Small intestine (tissue), 7 donors: ENCODE results near the gene SUFU. TPM values are rescaled to one million over a fixed set of nuclear protein-coding genes. Genes with fewer than 3 reads are reported as not detected.
A peak's percentile ranks its signal among the peaks of the same experiment; 100 is the strongest.

Experiments used
- DNase-seq, 2 donors: peaks; one replicate each; pipeline versions ENCODE4 v3.0.0 to v3.0.0-alpha.2; 2013
- FAIRE-seq: peaks from 2 replicates; lab custom pipeline; 2012; peaks lifted over from hg19 to GRCh38; lab: Jason Lieb, UNC
- H3K27ac ChIP-seq, 3 donors: one replicate each; pipeline ENCODE4 v1.5.1; 2013; ENCODE audit warnings: low read length in 2 of 3, mild to moderate bottlenecking in 2 of 3, control low read depth in 1 of 3, inconsistent platforms in 1 of 3, low read depth in 1 of 3, moderate library complexity in 1 of 3
- H3K27me3 ChIP-seq, 3 donors: one replicate each; pipeline ENCODE4 v1.6.1; 2013; ENCODE audit warnings: low read length in 3 of 3, inconsistent platforms in 1 of 3; ENCODE audit not compliant: control insufficient read depth in 3 of 3, insufficient read depth in 3 of 3
- H3K36me3 ChIP-seq, 3 donors: one replicate each; pipeline ENCODE4 v1.6.1; 2013; ENCODE audit warnings: low read length in 3 of 3, inconsistent platforms in 1 of 3, low read depth in 1 of 3, mild to moderate bottlenecking in 1 of 3, moderate library complexity in 1 of 3; ENCODE audit not compliant: control insufficient read depth in 3 of 3, insufficient read depth in 2 of 3
- H3K4me1 ChIP-seq, 3 donors: one replicate each; pipeline ENCODE4 v1.6.1; 2013; ENCODE audit warnings: low read length in 2 of 3, inconsistent platforms in 1 of 3, low read depth in 1 of 3, mild to moderate bottlenecking in 1 of 3, moderate library complexity in 1 of 3; ENCODE audit not compliant: control insufficient read depth in 3 of 3, insufficient read depth in 2 of 3
- H3K4me3 ChIP-seq, 3 donors: one replicate each; pipeline ENCODE4 v1.5.1; 2013; ENCODE audit warnings: low read length in 3 of 3, control low read depth in 1 of 3, inconsistent platforms in 1 of 3, low read depth in 1 of 3, mild to moderate bottlenecking in 1 of 3, moderate library complexity in 1 of 3
- H3K9me3 ChIP-seq, 2 donors: one replicate each; pipeline ENCODE4 v1.6.1; 2013; ENCODE audit warnings: low read depth in 1 of 2, low read length in 1 of 2; ENCODE audit not compliant: control insufficient read depth in 2 of 2, insufficient read depth in 1 of 2
- WGBS, 3 donors: extraction: QIAGEN DNeasy Blood & Tissue Kit; methylation state at CpG; one replicate each; pipeline ENCODE4 v1.1.7; 2013; 5-methylcytosine and 5-hydroxymethylcytosine counted together
- polyA plus RNA-seq, 4 donors: library from polyadenylated mRNA; stranded (reverse) in 3 of 4; unstranded in 1 of 4; fragments of 200-250 nt in 3 of 4; fragments of 120-200 nt in 1 of 4; gene quantifications; one replicate each; pipeline versions ENCODE4 v1.2.1 to v1.2.3, GENCODE V29; 2013
- donor health status: healthy with polysubstance abuse.
- donor health status: control.
- donor health status: control.
- donor health status: Bipolar disorder and iron deficiency.
- donor health status: healthy.

SUFU gene
- polyA plus RNA-seq, 4 donors = 2.2 to 15.0 (median 4.0) TPM

GRCh38 chr10:102508506-102508905 lies 4.7 kb downstream of the SUFU start:
- DNase-seq (no peak), FAIRE-seq (no peak)
- peaks cover 3 to 48% (median 4%) of the 10 kb centered on the region in 3 donors for H3K36me3 ChIP-seq
- no peak overlapping the region for H3K27ac ChIP-seq
- H3K27me3 ChIP-seq = no peaks in the 10 kb centered on the region
- 92 to 100% (median 95%) methylated on average over 1 of the region's 1 CpG for WGBS, 3 donors
- H3K4me3 ChIP-seq = no peak overlapping the region
- H3K9me3 ChIP-seq = no peaks in the 10 kb centered on the region
- peaks cover 0 to 16% (median 0%) of the 10 kb centered on the region in 3 donors for H3K4me1 ChIP-seq

GRCh38 chr10:102509387-102509786 lies 5.6 kb downstream of the SUFU start:
- peaks cover 3 to 57% (median 6%) of the 10 kb centered on the region in 3 donors for H3K36me3 ChIP-seq
- no peak overlapping the region for H3K4me3 ChIP-seq
- FAIRE-seq (no peak), DNase-seq (no peak)
- no peaks in the 10 kb centered on the region for H3K9me3 ChIP-seq
- H3K27me3 ChIP-seq = no peaks in the 10 kb centered on the region
- 52 to 82% (median 79%) methylated on average over 2 of the region's 2 CpGs for WGBS, 3 donors
- peaks cover 0 to 15% (median 0%) of the 10 kb centered on the region in 3 donors for H3K4me1 ChIP-seq
- no peak overlapping the region for H3K27ac ChIP-seq

- no peak for FAIRE-seq
- no peaks in the 10 kb centered on the region for H3K9me3 ChIP-seq
- H3K4me1 ChIP-seq = peaks cover 0 to 1% (median 0%) of the 10 kb centered on the region in 3 donors
- 69 to 89% (median 74%) methylated on average over 6 of the region's 6 CpGs for whole genome bisulfite sequencing, 3 donors
- no peak overlapping the region for H3K27ac ChIP-seq
- no peaks in the 10 kb centered on the region for H3K27me3 ChIP-seq
- H3K4me3 ChIP-seq = no peak overlapping the region
- H3K36me3 ChIP-seq = peaks cover 3 to 60% (median 6%) of the 10 kb centered on the region in 3 donors
- peak in 1 of 2 donors; percentile 24 for DNase-seq
These were observed 8.0 kb downstream of the SUFU start for GRCh38 chr10:102511583-102512274.

DNA sequence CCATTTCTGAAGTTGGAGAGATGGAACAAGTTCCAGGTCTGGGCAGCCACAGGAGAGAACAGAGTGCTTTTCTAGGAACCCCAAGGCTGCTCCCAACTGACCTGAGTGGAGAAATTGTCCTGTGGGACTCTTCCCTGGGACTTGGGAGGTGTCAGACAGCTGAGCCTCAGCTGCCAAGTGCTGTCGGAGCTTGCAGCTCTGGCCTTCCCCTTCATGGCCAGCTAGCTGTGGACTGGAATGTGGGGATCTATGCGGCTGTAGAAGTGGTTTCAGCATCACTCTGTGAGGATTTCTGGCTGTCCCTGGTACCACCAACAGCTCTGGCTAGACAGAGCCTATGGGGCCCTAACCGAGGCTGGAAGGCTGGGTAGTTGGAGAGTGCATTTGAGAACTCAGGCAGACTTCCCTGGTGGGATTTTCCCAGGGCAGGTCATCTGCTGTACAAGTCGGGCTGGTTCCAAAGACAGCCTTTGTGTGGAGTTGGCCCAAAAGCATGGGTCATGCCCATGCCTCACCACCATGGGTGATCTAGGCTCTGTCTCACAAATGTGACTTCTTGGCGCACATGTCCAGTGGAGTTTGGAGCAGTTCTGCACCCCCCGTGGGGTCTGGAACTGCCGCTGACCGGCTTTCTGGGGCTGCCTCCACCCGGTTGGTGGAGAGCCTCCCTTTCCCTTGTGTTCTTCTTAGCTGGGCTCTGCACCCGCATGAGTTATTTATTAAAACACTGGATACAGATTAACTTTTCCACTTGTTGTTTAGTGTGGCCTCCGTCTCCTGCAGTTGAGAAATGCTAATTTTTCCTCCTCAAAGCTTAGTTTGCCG lies 10.9 kb downstream of the SUFU start:
- WGBS, 3 donors = 92 to 96% (median 95%) methylated on average over 12 of the region's 12 CpGs
- FAIRE-seq (no peak), DNase-seq (no peak)

GRCh38 chr10:102515724-102516123 lies 12.0 kb downstream of the SUFU start:
- Histone ChIP-seq H3K9me3 (no peaks in the 10 kb centered on the region), H3K4me3 (no peak overlapping the region), H3K27ac (no peak overlapping the region), H3K4me1 (no peaks in the 10 kb centered on the region), H3K27me3 (no peaks in the 10 kb centered on the region), H3K36me3 (peaks cover 0 to 50% (median 5%) of the 10 kb centered on the region in 3 donors)
- FAIRE-seq (no peak), DNase-seq (no peak)
- WGBS, 3 donors = 97 to 98% (median 97%) methylated on average over 3 of the region's 3 CpGs

More for the DNA sequence above, 10.9 kb downstream of the SUFU start:
- peaks cover 0 to 57% (median 6%) of the 10 kb centered on the region in 3 donors for H3K36me3 ChIP-seq
- H3K27ac ChIP-seq = no peak overlapping the region
- no peaks in the 10 kb centered on the region for H3K4me1 ChIP-seq
- H3K27me3 ChIP-seq = no peaks in the 10 kb centered on the region
- H3K4me3 ChIP-seq = no peak overlapping the region
- H3K9me3 ChIP-seq = no peaks in the 10 kb centered on the region

- H3K27me3 ChIP-seq = no peaks in the 10 kb centered on the region
- no peaks in the 10 kb centered on the region for H3K4me1 ChIP-seq
- H3K4me3 ChIP-seq = no peak overlapping the region
- peaks cover 0 to 46% (median 4%) of the 10 kb centered on the region in 3 donors for H3K36me3 ChIP-seq
- DNase-seq (no peak), FAIRE-seq (no peak)
- WGBS, 3 donors = 85 to 96% (median 91%) methylated on average over 3 of the region's 3 CpGs
- no peak overlapping the region for H3K27ac ChIP-seq
- H3K9me3 ChIP-seq = no peaks in the 10 kb centered on the region
These were observed 13.8 kb downstream of the SUFU start for GRCh38 chr10:102517553-102517952.

- no peaks in the 10 kb centered on the region for H3K9me3 ChIP-seq
- H3K36me3 ChIP-seq = peaks cover 0 to 46% (median under 1%) of the 10 kb centered on the region in 3 donors
- H3K27ac ChIP-seq = no peak overlapping the region
- FAIRE-seq = no peak
- H3K4me1 ChIP-seq = no peaks in the 10 kb centered on the region
- no peak overlapping the region for H3K4me3 ChIP-seq
- no peak for DNase-seq
- WGBS, 3 donors = 94 to 97% (median 96%) methylated on average over 12 of the region's 12 CpGs
- H3K27me3 ChIP-seq = no peaks in the 10 kb centered on the region
These were observed 15.6 kb downstream of the SUFU start for GRCh38 chr10:102519246-102519825.

DNA sequence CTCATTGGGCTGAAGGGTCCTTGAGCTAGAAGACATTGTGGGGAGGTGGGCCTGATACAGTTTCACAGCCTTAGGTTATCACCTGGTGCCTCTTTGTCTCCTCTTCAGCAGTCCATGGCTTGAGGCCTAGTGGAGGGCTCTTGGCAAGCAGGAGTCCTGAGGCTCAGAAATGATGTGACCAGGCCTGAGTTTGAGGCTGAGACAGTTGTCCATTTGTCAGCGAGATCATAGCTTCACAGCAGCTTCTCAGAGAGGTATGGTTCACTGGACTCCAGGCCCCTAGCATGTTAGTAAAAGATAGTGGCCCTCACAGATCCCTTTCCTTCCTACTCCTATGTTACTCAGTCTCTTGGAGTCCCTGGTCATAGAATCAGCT lies 19.1 kb downstream of the SUFU start:
- 92 to 100% (median 95%) methylated on average over 1 of the region's 1 CpG for WGBS, 3 donors
- Histone ChIP-seq H3K36me3 (peaks cover 0 to 37% (median 0%) of the 10 kb centered on the region in 3 donors), H3K4me3 (no peak overlapping the region), H3K4me1 (no peaks in the 10 kb centered on the region), H3K27me3 (no peaks in the 10 kb centered on the region), H3K27ac (no peak overlapping the region), H3K9me3 (no peaks in the 10 kb centered on the region)
- DNase-seq (no peak), FAIRE-seq (no peak)
